GM18873 (cell line): Measurements from ENCODE around the gene RHD.
"Not testable (repeated sequence)": the region's sequence is repeated elsewhere in the genome, so short reads cannot be mapped to it uniquely, and the experiment has no call there.

ENCODE experiments used
- ATAC-seq: cut with Tn5 transposase; IDR thresholded peaks from one replicate; pipeline ENCODE4 v1.9.1; 2021; ENCODE audit warnings: mild to moderate bottlenecking, moderate library complexity, moderate number of reproducible peaks; ENCODE audit not compliant: unreplicated experiment, low FRiP score

Gene RHD

GRCh38 chr1:25341746-25342145 is 69.4 kb downstream of the RHD start:
- ATAC-seq = no peak

- no peak for ATAC-seq
Observed at GRCh38 chr1:25342846-25343245, 70.5 kb downstream of the RHD start.

DNA sequence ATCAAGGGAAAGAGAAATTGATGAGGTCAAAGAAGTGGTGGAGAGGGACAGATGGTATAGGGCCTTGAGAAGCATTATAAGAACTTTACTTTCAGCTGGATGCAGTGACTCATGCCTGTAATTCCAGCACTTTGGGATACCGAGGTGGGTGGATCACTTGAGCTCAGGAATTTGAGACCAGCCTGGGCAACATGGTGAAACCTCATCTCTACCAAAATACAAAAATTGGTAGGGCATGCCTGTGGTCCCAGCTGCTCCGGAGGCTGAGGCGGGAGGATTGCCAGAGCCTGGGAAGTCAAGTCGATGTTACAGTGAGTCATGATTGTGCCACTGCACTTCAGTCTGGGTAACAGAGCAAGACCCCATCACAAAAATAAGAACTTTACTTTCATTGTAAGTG is 71.6 kb downstream of the RHD start:
- ATAC-seq = no peak

DNA sequence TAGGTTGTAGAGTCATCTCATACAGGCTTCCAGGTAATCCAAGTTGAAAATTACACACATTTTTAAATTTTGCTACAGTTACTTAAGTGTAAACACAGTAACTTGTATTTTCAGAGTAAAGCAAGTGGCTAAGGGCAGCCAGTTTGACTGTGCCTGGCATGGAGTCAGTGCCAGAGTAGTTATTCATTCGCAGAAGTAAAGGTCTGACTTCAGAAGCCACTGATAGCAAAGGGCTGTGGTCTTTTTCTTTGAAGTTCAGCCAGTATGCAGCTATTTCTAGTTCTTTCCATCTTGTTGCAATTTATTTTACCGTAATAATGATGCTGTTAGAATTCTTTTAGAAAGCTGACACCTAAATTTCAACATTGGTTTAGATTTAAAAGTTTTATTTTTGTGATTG is 75.2 kb downstream of the RHD start:
- ATAC-seq = no peak

DNA sequence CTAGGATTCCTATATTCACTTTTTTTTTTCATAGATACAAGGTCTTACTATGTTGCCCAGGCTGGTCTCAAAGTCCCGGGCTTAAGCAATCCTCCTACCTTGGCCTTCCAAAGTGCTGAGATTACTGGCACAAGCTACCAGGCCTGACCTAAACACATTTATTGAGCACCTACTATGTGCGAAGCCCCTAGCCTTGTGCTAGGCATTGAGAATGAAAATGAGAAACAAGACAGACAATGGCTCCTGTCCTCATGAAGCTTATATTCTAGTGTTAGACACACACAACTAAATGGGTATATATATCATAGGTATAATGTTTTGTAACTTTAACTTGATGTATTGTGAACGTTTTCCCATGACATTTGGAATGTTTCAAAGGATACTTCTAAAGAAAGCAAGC is 77.3 kb downstream of the RHD start:
- ATAC-seq = no peak

GRCh38 chr1:25355841-25356395 is 83.6 kb downstream of the RHD start:
- ATAC-seq = no peak

DNA sequence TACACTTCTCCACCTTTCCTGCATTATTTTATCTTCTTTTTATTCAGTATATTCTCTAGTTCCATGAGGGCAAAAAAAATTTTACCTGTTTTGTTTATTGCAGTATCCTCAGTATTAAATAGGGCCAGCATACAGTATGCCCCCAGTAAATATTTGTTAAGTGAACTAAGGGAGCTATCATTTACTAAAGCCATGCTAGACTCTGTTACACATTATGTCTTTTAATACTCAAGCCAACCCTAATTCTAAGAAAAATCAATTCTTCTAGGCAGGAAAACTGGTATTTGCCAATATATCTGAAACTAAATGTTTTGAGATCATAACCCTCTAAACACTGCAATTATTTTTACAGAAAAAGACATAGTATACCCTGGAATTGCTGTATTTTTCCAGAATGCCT is 84.1 kb downstream of the RHD start:
- no peak for ATAC-seq

GRCh38 chr1:25356848-25357247 is 84.5 kb downstream of the RHD start:
- ATAC-seq = no peak

DNA sequence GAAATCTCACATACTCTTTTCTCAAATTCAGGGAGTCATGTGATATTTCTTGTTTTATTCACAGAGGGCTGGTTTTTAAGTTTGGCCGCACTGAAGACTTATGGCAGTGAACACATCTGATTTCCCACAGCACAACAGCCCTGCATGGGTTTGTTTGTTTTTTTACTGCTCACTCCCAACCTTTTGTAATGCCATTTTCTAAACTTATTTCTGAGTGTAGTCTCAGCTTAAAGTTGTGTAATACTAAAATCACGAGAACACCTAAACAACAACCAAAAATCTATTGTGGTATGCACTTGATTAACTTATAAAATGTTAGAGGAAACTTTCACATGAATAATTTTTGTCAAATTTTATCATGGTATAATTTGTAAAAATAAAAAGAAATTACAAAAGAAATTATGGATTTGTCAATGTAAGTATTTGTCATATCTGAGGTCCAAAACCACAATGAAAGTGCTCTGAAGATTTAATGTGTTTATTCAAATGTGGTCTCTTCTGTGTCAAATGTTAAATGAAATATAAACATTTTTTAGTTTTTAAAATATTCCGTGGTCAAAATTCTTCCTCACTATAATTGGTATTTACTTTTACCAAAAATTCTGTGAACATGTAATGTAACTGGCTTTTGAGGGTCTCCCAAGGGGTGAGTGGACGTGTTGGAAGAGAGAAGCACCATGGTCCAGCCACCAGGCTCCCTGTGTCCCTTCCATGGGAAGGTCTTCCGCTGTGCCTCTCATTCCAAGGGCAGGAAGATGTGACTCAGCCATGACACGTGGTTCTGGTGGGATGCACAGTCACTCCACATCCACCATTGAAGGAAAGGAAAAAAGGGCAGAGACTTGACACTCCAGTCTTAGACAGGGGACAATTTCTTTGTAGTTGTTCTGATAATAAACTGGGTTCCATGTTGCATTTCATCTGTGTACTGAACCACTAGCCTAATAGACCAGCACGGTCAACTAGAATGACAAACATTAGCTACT is 88.6 kb downstream of the RHD start:
- ATAC-seq = no peak

- no peak for ATAC-seq
Observed at GRCh38 chr1:25361901-25362300, 89.6 kb downstream of the RHD start.

DNA sequence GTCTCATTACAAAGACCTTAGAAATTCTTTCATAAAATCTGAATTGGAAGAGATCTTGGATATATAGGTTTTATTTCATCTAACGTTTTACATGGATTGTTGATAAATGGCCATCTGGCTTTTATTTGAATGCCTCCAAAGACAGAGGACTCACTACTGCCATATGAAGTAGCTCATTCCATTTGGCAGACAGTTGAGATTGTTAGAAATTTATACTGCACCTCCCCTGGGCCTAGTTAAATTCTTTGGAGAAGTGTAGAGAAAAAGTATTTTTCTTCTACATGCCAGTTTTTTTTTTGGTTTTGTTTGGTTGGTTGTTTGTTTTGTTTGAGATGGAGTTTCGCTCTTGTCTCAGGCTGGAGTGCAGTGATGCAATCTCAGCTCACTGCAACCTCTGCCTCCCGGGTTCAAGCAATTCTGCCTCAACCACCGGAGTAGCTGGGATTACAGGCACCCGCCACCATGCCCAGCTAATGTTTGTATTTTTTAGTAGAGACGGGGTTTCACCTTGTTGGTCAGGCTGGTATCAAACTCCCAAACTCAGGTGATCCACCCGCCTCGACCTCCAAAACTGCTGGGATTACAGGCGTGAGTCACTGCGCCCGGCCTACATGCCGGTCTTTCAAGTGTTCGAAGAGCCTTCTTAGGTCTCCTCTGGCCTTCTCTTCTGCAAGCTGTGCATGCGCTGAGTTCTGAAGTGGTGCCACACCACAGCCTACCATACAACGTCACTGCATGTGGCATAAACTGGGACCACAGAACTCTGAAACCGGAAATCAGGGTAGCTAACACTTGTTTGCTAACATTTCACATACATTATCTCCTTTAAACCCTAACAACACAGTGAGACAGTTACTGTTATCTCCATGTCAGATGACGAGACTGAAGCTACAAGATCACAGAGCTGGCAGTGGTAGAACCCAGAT is 90.6 kb downstream of the RHD start:
- not testable (repeated sequence) for ATAC-seq

DNA sequence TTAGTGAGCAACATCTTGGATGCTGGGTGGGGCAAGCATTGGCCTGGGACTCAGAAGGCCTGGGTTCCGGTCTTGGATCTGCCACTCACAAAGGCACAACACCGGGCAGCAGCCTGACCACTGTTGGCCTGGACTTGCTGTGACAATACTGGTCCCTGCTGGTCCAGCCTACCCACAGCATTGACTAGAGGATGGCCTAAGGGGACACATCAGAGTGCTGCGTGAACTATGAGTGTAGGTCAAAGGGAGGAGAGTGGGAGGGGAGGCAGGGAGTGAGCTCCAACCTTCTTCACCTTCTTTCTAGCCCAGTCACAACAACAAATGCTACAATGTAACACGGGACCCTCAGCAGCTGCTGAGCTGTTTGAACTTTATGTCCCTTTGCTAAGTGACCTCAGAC is 96.9 kb downstream of the RHD start:
- ATAC-seq = no peak

DNA sequence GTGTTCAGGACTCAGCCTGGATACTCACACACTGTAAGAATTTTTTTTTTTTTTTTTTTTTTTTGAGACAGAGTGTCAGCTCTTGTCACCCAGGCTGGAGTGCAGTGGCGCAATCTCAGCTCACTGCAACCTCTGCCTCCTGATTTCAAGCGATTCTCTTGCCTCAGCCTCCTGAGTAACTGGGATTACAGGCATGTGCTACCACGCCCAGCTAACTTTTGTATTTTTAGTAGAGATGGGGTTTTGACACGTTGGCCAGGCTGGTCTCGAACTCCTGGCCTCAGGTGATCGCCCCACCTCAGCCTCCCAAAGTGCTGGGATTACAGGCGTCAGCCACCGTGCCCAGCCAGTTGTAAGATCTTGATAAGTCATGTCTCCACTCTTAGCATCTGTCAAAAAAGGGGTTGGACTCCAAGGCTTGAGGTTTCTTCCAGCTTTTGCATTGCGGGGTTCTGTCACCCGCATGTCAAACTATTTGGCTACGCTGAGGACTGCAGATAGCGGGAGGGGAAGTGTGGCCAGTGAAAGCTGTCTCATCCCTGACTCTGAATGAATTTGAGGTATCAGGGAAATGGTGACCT is 97.5 kb downstream of the RHD start:
- ATAC-seq = not testable (repeated sequence)

- not testable (repeated sequence) for ATAC-seq
Observed at GRCh38 chr1:25371757-25372156, 99.4 kb downstream of the RHD start.

- not testable (repeated sequence) for ATAC-seq
Observed at GRCh38 chr1:25378367-25378766, 106.1 kb downstream of the RHD start.
